Loucy (cell line): Measurements from ENCODE around the gene TLDC2.
"Not testable (repeated sequence)": the region's sequence is repeated elsewhere in the genome, so short reads cannot be mapped to it uniquely, and the experiment has no call there.

Experiments
- H2AFZ ChIP-seq: fragments of 200-600 bp; sonication (generic); 2 replicates; pipeline ENCODE4 v1.6.0; 2016; ENCODE audit warnings: antibody characterized with exemption, mild to moderate bottlenecking, low read length, moderate library complexity
- H3F3A ChIP-seq: fragments of 200-600 bp; 2 replicates; pipeline ENCODE4 v1.6.0; 2016; ENCODE audit warnings: antibody characterized with exemption, low read depth, mild to moderate bottlenecking
- H3K27me3 ChIP-seq: fragments of 200-600 bp; sonication (generic); 2 replicates; pipeline ENCODE4 v1.6.1; 2014; ENCODE audit warnings: low read length, mild to moderate bottlenecking; ENCODE audit not compliant: insufficient read depth, poor library complexity, severe bottlenecking
- H3K36me3 ChIP-seq: fragments of 200-600 bp; sonication (generic); 2 replicates; pipeline ENCODE4 v1.6.1; 2016; ENCODE audit warnings: low read length; ENCODE audit not compliant: insufficient read depth
- H3K4me1 ChIP-seq: fragments of 200-600 bp; sonication (generic); 2 replicates; pipeline ENCODE4 v1.5.1; 2014; ENCODE audit warnings: low read length, mild to moderate bottlenecking; ENCODE audit not compliant: insufficient read depth, poor library complexity, severe bottlenecking
- H3K4me2 ChIP-seq: fragments of 200-600 bp; sonication (generic); 2 replicates; pipeline ENCODE4 v1.6.0; 2014; ENCODE audit warnings: antibody characterized with exemption, low read length, low read depth, mild to moderate bottlenecking; ENCODE audit not compliant: poor library complexity, severe bottlenecking
- H3K4me3 ChIP-seq: fragments of 200-600 bp; sonication (generic); 2 replicates; pipeline ENCODE4 v1.5.1; 2014; ENCODE audit warnings: low read length, mild to moderate bottlenecking, mixed read lengths; ENCODE audit not compliant: poor library complexity, severe bottlenecking
- H3K79me2 ChIP-seq: fragments of 200-600 bp; sonication (generic); 2 replicates; pipeline ENCODE4 v1.6.1; 2014; ENCODE audit warnings: low read length; ENCODE audit not compliant: insufficient read depth
- H3K9ac ChIP-seq: fragments of 200-600 bp; sonication (generic); 2 replicates; pipeline ENCODE4 v1.6.0; 2014; ENCODE audit warnings: mild to moderate bottlenecking, low read depth, low read length, moderate library complexity; ENCODE audit not compliant: poor library complexity, severe bottlenecking
- H3K9me2 ChIP-seq: fragments of 200-600 bp; sonication (generic); replicated peaks from 2 replicates; pipeline ENCODE4 v1.6.1; 2016; ENCODE audit warnings: low read depth, low read length, mixed read lengths
- H3K9me3 ChIP-seq: fragments of 200-600 bp; sonication (generic); 2 replicates; pipeline ENCODE4 v1.6.1; 2014; ENCODE audit warnings: mild to moderate bottlenecking, antibody characterized with exemption, low read length, low read depth; ENCODE audit not compliant: insufficient read depth
- H4K20me1 ChIP-seq: fragments of 200-600 bp; sonication (generic); 2 replicates; pipeline ENCODE4 v1.6.0; 2014; ENCODE audit warnings: antibody characterized with exemption, low read length, mild to moderate bottlenecking; ENCODE audit not compliant: insufficient read depth, poor library complexity, severe bottlenecking
- EZH2phosphoT487 ChIP-seq: fragments of 200-600 bp; IDR thresholded peaks from 2 replicates; pipeline ENCODE4 v1.6.1; 2018; ENCODE audit warnings: antibody characterized with exemption, mild to moderate bottlenecking, moderate library complexity, borderline replicate concordance
- TF ChIP-seq, protein P1 (sequence below): fragments of 200-600 bp; sonication (generic); conservative IDR thresholded peaks from 2 replicates; pipeline ENCODE4 v1.5.1; 2014; ENCODE audit warnings: mild to moderate bottlenecking, antibody characterized with exemption, low read length

Gene TLDC2

DNA sequence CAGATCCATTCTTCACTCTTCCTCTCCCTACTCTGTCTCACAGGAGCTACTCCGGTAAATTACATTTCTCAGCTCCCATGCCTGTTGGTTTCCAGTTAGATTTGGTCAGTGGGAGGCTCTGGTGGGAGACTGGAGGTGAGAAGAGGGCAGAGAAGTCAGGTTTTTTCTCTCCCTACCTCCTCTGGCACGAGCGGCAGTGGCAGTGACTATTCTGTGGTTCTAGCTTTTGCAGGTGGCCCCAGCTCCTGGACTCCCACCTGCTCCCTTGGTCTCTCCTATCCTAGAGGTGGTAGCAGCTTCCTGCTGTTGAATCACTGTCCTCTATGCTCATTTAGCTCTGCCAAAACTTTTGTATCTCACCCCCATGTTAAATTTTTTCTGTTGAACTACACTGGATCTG lies 17.9 kb downstream of the TLDC2 start:
- H3K4me1 ChIP-seq = no peaks in the 10 kb centered on the region
- no peaks in the 10 kb centered on the region for H3K79me2 ChIP-seq
- TF ChIP-seq, protein P1, sequence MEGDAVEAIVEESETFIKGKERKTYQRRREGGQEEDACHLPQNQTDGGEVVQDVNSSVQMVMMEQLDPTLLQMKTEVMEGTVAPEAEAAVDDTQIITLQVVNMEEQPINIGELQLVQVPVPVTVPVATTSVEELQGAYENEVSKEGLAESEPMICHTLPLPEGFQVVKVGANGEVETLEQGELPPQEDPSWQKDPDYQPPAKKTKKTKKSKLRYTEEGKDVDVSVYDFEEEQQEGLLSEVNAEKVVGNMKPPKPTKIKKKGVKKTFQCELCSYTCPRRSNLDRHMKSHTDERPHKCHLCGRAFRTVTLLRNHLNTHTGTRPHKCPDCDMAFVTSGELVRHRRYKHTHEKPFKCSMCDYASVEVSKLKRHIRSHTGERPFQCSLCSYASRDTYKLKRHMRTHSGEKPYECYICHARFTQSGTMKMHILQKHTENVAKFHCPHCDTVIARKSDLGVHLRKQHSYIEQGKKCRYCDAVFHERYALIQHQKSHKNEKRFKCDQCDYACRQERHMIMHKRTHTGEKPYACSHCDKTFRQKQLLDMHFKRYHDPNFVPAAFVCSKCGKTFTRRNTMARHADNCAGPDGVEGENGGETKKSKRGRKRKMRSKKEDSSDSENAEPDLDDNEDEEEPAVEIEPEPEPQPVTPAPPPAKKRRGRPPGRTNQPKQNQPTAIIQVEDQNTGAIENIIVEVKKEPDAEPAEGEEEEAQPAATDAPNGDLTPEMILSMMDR = no peak
- TF ChIP-seq EZH2phosphoT487 = no peak
- H4K20me1 ChIP-seq = no peaks in the 10 kb centered on the region
- H3K27me3 ChIP-seq = no peaks in the 10 kb centered on the region
- H3K9ac ChIP-seq = no peak overlapping the region
- H3K9me2 ChIP-seq = no peaks in the 10 kb centered on the region
- H3F3A ChIP-seq = no peaks in the 10 kb centered on the region
- H3K4me2 ChIP-seq = no peak overlapping the region
- no peaks in the 10 kb centered on the region for H3K36me3 ChIP-seq
- no peak overlapping the region for H3K4me3 ChIP-seq
- H3K9me3 ChIP-seq = no peaks in the 10 kb centered on the region
- no peak overlapping the region for H2AFZ ChIP-seq

DNA sequence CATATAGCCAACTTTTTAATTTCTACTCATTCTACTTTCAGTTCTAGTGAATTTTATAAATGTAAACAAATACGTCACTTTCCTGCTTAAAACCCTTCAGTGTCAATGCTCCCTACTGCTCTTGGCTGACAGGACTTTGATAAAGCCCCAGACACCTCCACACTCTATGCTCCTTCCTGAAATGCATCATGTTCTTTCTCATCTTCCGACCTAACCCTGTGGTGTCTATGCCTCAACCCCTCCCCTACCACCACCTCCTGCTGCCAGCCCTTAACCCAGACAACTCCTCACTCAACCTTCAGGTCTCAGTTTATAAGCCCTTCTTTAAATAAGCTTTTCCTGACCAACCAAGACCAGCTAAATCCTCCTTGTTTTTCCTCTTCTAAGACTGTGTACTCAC lies 19.1 kb downstream of the TLDC2 start:
- no peak overlapping the region for H2AFZ ChIP-seq
- H3K79me2 ChIP-seq = no peaks in the 10 kb centered on the region
- no peaks in the 10 kb centered on the region for H3K9me3 ChIP-seq
- no peak overlapping the region for H3K4me2 ChIP-seq
- no peaks in the 10 kb centered on the region for H3F3A ChIP-seq
- H4K20me1 ChIP-seq = no peaks in the 10 kb centered on the region
- H3K4me1 ChIP-seq = no peaks in the 10 kb centered on the region
- no peaks in the 10 kb centered on the region for H3K36me3 ChIP-seq
- TF ChIP-seq, protein P1 = no peak
- no peak for TF ChIP-seq EZH2phosphoT487
- H3K27me3 ChIP-seq = no peaks in the 10 kb centered on the region
- H3K4me3 ChIP-seq = no peak overlapping the region
- no peaks in the 10 kb centered on the region for H3K9me2 ChIP-seq
- H3K9ac ChIP-seq = no peak overlapping the region

DNA sequence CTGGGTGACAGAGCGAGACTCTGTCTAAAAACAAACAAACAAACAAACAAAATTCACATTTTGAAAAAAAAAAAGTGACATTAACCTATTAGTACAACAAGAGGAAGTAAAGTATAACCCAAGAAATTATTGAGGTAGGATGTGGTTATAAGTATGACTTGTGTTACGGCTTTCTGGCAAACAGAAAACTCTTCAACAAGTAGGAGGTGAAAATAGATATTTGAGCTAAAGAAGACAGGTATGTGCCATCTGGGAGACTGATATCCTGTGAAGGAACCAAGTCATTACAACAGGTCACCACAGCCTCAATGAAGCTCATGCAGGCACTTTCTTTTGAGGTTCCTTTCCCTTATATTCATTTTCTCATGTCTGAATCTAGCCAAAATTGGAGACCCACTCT lies 28.8 kb downstream of the TLDC2 start:
- H3K9ac ChIP-seq = no peak overlapping the region
- no peaks in the 10 kb centered on the region for H3K27me3 ChIP-seq
- no peaks in the 10 kb centered on the region for H3K9me2 ChIP-seq
- H2AFZ ChIP-seq = no peak overlapping the region
- no peaks in the 10 kb centered on the region for H3K36me3 ChIP-seq
- no peaks in the 10 kb centered on the region for H3K9me3 ChIP-seq
- H3K4me2 ChIP-seq = peak overlapping the region; percentile 19
- H3K4me1 ChIP-seq = peaks cover 12% of the 10 kb centered on the region
- H4K20me1 ChIP-seq = no peaks in the 10 kb centered on the region
- no peaks in the 10 kb centered on the region for H3K79me2 ChIP-seq
- H3F3A ChIP-seq = no peaks in the 10 kb centered on the region
- no peak overlapping the region for H3K4me3 ChIP-seq
- TF ChIP-seq, protein P1 = no peak
- no peak for TF ChIP-seq EZH2phosphoT487

DNA sequence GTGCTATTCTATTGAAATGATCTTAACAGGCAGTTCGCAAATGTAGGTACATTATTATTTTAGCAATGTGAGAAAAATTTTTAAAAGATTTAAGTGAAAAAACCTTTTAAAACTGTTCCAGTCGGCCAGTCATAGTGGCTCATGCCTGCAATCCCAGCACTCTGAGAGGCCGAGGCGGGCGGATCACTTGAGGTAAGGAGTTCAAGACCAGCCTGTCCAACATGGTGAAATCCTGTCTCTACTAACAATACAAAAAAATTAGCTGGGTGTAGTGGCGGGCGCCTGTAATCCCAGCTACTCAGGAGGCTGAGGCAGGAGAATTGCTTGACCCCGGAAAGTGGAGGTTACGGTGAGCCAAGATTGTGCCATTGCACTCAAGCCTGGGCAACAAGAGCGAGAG lies 29.6 kb downstream of the TLDC2 start:
- not testable (repeated sequence) for H2AFZ ChIP-seq, H3K9me2 ChIP-seq, H3K36me3 ChIP-seq, H3K9me3 ChIP-seq, H3K79me2 ChIP-seq, H3F3A ChIP-seq, H4K20me1 ChIP-seq, H3K4me2 ChIP-seq, H3K9ac ChIP-seq, H3K27me3 ChIP-seq, H3K4me3 ChIP-seq
- H3K4me1 ChIP-seq = peaks cover 12% of the 10 kb centered on the region

DNA sequence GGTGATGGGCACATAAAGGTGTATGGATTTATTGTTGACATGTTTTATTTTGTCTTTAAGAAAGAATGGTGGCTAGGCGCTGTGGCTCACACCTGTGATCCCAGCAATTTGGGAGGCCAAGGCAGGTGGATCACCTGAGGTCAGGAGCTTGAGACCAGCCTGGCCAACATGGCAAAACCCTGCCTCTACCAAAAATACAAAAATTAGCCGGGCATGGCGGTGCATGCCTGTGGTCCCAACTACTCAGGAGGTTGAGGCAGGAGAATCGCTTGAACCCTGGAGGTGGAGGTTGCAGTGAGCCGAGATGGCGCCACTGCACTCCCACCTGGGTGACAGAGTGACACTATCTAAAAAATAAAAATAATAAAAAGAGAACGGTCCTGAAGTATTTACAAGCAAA lies 30.1 kb downstream of the TLDC2 start:
- H4K20me1 ChIP-seq, H3K9me3 ChIP-seq, H3K4me2 ChIP-seq, H3K4me3 ChIP-seq, H3F3A ChIP-seq, H3K36me3 ChIP-seq, H3K9me2 ChIP-seq, H3K27me3 ChIP-seq, H3K9ac ChIP-seq, H3K79me2 ChIP-seq, H2AFZ ChIP-seq: not testable (repeated sequence)
- H3K4me1 ChIP-seq = peaks cover 12% of the 10 kb centered on the region
